ENCODE data around the gene HAVCR1.

DNA sequence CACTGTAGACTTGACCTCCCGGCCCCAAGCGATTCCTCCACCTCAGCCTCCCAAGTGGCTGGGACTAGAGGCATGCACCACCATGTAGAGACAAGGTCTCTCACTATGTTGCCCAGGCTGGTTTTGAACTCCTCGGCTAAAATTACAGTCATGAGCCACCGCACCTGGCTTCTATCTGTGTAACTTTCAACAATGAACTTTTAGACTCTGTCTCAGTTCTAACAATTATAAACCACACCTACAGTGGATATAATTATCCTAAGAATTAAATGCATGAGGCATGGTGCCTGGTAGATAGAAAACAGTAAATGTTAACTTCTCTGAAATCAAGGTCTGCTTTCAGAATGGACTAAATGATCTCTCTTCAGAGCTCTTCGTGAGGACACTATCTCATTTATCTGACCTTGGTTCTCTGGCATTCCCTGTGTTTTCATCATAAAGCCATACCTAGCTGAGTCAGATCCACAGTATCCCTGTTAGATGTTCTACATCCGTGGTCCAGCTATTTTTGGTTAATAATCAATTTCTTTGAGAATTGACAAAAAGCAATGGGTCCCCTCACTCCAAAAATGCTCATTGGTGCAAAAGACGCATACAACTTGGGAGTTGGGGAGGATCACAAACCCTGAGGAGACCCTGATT lies 7.2 kb downstream of the HAVCR1 start:
- TF ChIP-seq, protein P1, sequence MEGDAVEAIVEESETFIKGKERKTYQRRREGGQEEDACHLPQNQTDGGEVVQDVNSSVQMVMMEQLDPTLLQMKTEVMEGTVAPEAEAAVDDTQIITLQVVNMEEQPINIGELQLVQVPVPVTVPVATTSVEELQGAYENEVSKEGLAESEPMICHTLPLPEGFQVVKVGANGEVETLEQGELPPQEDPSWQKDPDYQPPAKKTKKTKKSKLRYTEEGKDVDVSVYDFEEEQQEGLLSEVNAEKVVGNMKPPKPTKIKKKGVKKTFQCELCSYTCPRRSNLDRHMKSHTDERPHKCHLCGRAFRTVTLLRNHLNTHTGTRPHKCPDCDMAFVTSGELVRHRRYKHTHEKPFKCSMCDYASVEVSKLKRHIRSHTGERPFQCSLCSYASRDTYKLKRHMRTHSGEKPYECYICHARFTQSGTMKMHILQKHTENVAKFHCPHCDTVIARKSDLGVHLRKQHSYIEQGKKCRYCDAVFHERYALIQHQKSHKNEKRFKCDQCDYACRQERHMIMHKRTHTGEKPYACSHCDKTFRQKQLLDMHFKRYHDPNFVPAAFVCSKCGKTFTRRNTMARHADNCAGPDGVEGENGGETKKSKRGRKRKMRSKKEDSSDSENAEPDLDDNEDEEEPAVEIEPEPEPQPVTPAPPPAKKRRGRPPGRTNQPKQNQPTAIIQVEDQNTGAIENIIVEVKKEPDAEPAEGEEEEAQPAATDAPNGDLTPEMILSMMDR (IDR thresholded peaks at IDR 0.05) = no peak
- TF ChIP-seq POLR2A (IDR thresholded peaks at IDR 0.05) = no peak
- TF ChIP-seq POLR2AphosphoS5 (IDR thresholded peaks at IDR 0.05) = no peak

Measured in prostate gland (tissue), 2 donors.